IPS-15b (cell line): ENCODE measurements around the gene OR10T2.
"Not testable (repeated sequence)": the region's sequence is repeated elsewhere in the genome, so short reads cannot be mapped to it uniquely, and the experiment has no call there.

Experiments
- H3K27me3 ChIP-seq: one replicate; pipeline ENCODE4 v1.6.1; 2013; ENCODE audit warnings: low read length; ENCODE audit not compliant: control insufficient read depth, insufficient read depth
- H3K36me3 ChIP-seq: one replicate; pipeline ENCODE4 v1.6.1; 2013; ENCODE audit warnings: low read length; ENCODE audit not compliant: control insufficient read depth, insufficient read depth
- H3K4me1 ChIP-seq: one replicate; pipeline ENCODE4 v1.6.1; 2013; ENCODE audit warnings: mild to moderate bottlenecking, low read length; ENCODE audit not compliant: control insufficient read depth, insufficient read depth
- H3K4me3 ChIP-seq: one replicate; pipeline ENCODE4 v1.5.1; 2013; ENCODE audit warnings: low read depth, low read length
- H3K9ac ChIP-seq: one replicate; pipeline ENCODE4 v1.6.1; 2013; ENCODE audit warnings: low read depth, mild to moderate bottlenecking, low read length
- H3K9me3 ChIP-seq: one replicate; pipeline ENCODE4 v1.6.1; 2013; ENCODE audit warnings: mild to moderate bottlenecking, low read length; ENCODE audit not compliant: control insufficient read depth, insufficient read depth

OR10T2 gene, protein sequence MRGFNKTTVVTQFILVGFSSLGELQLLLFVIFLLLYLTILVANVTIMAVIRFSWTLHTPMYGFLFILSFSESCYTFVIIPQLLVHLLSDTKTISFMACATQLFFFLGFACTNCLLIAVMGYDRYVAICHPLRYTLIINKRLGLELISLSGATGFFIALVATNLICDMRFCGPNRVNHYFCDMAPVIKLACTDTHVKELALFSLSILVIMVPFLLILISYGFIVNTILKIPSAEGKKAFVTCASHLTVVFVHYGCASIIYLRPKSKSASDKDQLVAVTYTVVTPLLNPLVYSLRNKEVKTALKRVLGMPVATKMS

DNA sequence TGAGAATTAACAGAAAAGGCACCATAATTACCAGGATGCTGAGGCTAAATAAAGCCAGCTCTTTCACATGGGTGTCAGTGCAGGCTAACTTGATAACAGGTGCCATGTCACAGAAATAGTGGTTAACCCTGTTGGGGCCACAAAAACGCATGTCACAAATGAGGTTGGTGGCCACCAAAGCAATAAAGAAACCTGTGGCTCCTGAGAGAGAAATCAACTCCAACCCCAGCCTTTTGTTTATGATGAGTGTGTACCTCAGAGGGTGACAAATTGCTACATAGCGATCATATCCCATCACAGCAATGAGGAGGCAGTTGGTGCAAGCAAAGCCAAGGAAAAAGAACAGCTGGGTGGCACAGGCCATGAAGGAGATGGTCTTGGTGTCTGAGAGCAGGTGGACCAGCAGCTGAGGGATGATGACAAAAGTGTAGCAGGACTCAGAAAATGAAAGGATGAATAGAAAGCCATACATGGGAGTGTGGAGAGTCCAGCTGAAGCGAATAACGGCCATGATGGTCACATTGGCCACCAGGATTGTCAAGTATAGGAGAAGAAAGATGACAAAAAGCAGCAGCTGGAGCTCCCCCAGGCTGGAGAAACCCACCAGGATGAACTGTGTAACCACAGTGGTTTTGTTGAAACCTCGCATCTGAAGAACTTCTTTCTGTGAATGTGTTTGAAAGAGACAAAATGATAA is at the start of gene OR10T2:
TSS of gene OR10T2 (minus strand) at position 649 of the 697 bp plus-strand sequence. CDS start at position 649, 0 bp downstream.
- H3K4me1 ChIP-seq: no peaks in the 10 kb centered on the region

GRCh38 chr1:158445376-158445775 is 46.1 kb upstream of the OR10T2 start:
- Histone ChIP-seq H3K4me3 (no peak overlapping the region), H3K36me3 (no peaks in the 10 kb centered on the region), H3K27me3 (no peaks in the 10 kb centered on the region), H3K9me3 (no peaks in the 10 kb centered on the region), H3K9ac (no peak overlapping the region), H3K4me1 (no peaks in the 10 kb centered on the region)

More for the DNA sequence above, at the start of gene OR10T2:
- Histone ChIP-seq H3K9me3 (no peaks in the 10 kb centered on the region), H3K9ac (no peak within 1 kb of the TSS), H3K4me3 (no peak within 1 kb of the TSS), H3K27me3 (no peaks in the 10 kb centered on the region), H3K36me3 (no peaks in the 10 kb centered on the region)

- H3K36me3 ChIP-seq: no peaks in the 10 kb centered on the region
- no peak overlapping the region for H3K9ac ChIP-seq
- H3K27me3 ChIP-seq: no peaks in the 10 kb centered on the region
- no peak overlapping the region for H3K4me3 ChIP-seq
- H3K4me1 ChIP-seq: no peaks in the 10 kb centered on the region
- no peaks in the 10 kb centered on the region for H3K9me3 ChIP-seq
Observed at GRCh38 chr1:158434741-158435140, 35.5 kb upstream of the OR10T2 start.

DNA sequence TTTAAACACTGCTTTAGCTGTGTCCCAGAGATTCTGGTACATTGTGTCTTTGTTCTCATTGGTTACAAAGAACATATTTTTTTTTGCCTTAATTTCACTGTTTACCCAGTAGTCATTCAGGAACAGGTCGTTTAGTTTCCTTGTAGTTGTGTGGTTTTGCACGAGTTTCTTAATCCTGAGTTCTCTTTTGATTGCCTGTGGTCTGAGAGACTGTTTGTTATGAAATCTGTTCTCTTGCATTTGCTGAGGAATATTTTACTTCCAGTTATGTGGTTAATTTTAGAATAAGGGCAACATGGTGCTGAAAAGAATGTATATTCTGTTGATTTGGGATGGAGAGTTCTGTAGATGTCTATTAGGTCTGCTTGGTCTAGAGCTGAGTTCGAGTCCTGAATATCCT is 30.9 kb upstream of the OR10T2 start:
- H3K9ac ChIP-seq, H3K27me3 ChIP-seq, H3K36me3 ChIP-seq, H3K9me3 ChIP-seq, H3K4me3 ChIP-seq, H3K4me1 ChIP-seq: not testable (repeated sequence)

- Histone ChIP-seq H3K9me3 (no peaks in the 10 kb centered on the region), H3K9ac (no peak within 1 kb of the TSS), H3K36me3 (no peaks in the 10 kb centered on the region), H3K27me3 (no peaks in the 10 kb centered on the region), H3K4me3 (no peak within 1 kb of the TSS), H3K4me1 (no peaks in the 10 kb centered on the region)
Observed at GRCh38 chr1:158426137-158426536, 26.9 kb upstream of the OR10T2 start, which contains the start of gene OR10K2. Gene OR10K2 (minus strand): TSS chr1:158426237. CDS start chr1:158420866, 5,371 bp downstream.

DNA sequence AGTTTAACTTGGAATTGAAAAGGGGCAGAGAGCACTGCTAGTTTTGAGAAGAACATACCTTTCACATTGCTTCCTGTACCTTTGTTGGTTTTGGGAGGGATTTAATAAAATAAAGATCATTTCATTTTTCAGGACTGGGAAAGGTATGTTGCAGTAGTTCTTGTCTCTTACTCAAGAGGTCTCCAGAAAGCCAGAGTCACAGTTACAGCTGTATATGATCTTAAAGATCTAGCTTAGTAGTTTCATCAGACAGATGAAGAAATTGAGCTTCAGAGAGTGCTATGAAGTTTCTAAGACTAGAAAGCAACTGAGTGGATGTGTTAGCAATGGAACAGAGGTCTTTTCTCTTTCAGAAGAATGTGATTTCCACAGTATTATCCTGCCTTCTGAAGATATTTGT is 25.8 kb upstream of the OR10T2 start:
- H3K36me3 ChIP-seq: no peaks in the 10 kb centered on the region
- no peak overlapping the region for H3K4me3 ChIP-seq
- no peaks in the 10 kb centered on the region for H3K9me3 ChIP-seq
- no peaks in the 10 kb centered on the region for H3K4me1 ChIP-seq
- no peak overlapping the region for H3K9ac ChIP-seq
- H3K27me3 ChIP-seq: no peaks in the 10 kb centered on the region

GRCh38 chr1:158422212-158422611 is 22.9 kb upstream of the OR10T2 start:
- no peaks in the 10 kb centered on the region for H3K9me3 ChIP-seq
- H3K4me1 ChIP-seq: no peaks in the 10 kb centered on the region
- no peak overlapping the region for H3K9ac ChIP-seq
- H3K36me3 ChIP-seq: no peaks in the 10 kb centered on the region
- H3K4me3 ChIP-seq: no peak overlapping the region
- H3K27me3 ChIP-seq: no peaks in the 10 kb centered on the region

- H3K36me3 ChIP-seq: no peaks in the 10 kb centered on the region
- no peak overlapping the region for H3K9ac ChIP-seq
- H3K9me3 ChIP-seq: no peaks in the 10 kb centered on the region
- H3K4me1 ChIP-seq: no peaks in the 10 kb centered on the region
- H3K4me3 ChIP-seq: no peak overlapping the region
- H3K27me3 ChIP-seq: no peaks in the 10 kb centered on the region
Observed at GRCh38 chr1:158417586-158417985, 18.3 kb upstream of the OR10T2 start.

- no peaks in the 10 kb centered on the region for H3K27me3 ChIP-seq
- no peaks in the 10 kb centered on the region for H3K36me3 ChIP-seq
- H3K9me3 ChIP-seq: no peaks in the 10 kb centered on the region
- no peak overlapping the region for H3K9ac ChIP-seq
- no peak overlapping the region for H3K4me3 ChIP-seq
- no peaks in the 10 kb centered on the region for H3K4me1 ChIP-seq
Observed at GRCh38 chr1:158414651-158415345, 15.5 kb upstream of the OR10T2 start.

- no peak overlapping the region for H3K9ac ChIP-seq
- H3K36me3 ChIP-seq: no peaks in the 10 kb centered on the region
- H3K4me1 ChIP-seq: no peaks in the 10 kb centered on the region
- H3K4me3 ChIP-seq: no peak overlapping the region
- no peaks in the 10 kb centered on the region for H3K27me3 ChIP-seq
- no peaks in the 10 kb centered on the region for H3K9me3 ChIP-seq
Observed at GRCh38 chr1:158407092-158407491, 7.8 kb upstream of the OR10T2 start.

GRCh38 chr1:158400871-158401270 is 1.6 kb upstream of the OR10T2 start:
- H3K4me1 ChIP-seq: no peaks in the 10 kb centered on the region
- no peak overlapping the region for H3K9ac ChIP-seq
- no peaks in the 10 kb centered on the region for H3K27me3 ChIP-seq
- H3K4me3 ChIP-seq: no peak overlapping the region
- no peaks in the 10 kb centered on the region for H3K36me3 ChIP-seq
- H3K9me3 ChIP-seq: no peaks in the 10 kb centered on the region
